HG03175 (cell line): ENCODE results near the gene CALML5.

Experiments
- ATAC-seq: cut with Tn5 transposase; IDR thresholded peaks from one replicate; pipeline ENCODE4 v1.9.1; 2021; ENCODE audit warnings: mild to moderate bottlenecking, moderate library complexity; ENCODE audit not compliant: unreplicated experiment

The CALML5 gene

GRCh38 chr10:5503477-5503835, 4.1 kb upstream of the CALML5 start:
- ATAC-seq, result no peak

- no peak for ATAC-seq
Observed at GRCh38 chr10:5502571-5503476, 3.5 kb upstream of the CALML5 start.

- no peak for ATAC-seq
Observed at GRCh38 chr10:5502061-5502521, 2.7 kb upstream of the CALML5 start.

- ATAC-seq, result no peak
Observed at GRCh38 chr10:5500910-5501309, 1.5 kb upstream of the CALML5 start.

GRCh38 chr10:5500162-5500670, 846 bp upstream of the CALML5 start:
- ATAC-seq, result no peak

- ATAC-seq, result no peak
Observed at GRCh38 chr10:5498791-5499492, 428 bp downstream of the CALML5 start.

GRCh38 chr10:5497948-5498730, 1.2 kb downstream of the CALML5 start:
- no peak for ATAC-seq

- ATAC-seq, result no peak
Observed at GRCh38 chr10:5497289-5497688, 2.1 kb downstream of the CALML5 start.

- no peak for ATAC-seq
Observed at GRCh38 chr10:5496261-5497250, 2.8 kb downstream of the CALML5 start.

- no peak for ATAC-seq
Observed at GRCh38 chr10:5494611-5495010, 4.8 kb downstream of the CALML5 start.

- ATAC-seq, result no peak
Observed at GRCh38 chr10:5493691-5494090, 5.7 kb downstream of the CALML5 start.

- no peak for ATAC-seq
Observed at GRCh38 chr10:5492929-5493576, 6.3 kb downstream of the CALML5 start.

- no peak for ATAC-seq
Observed at GRCh38 chr10:5492322-5492855, 7.0 kb downstream of the CALML5 start.

GRCh38 chr10:5491477-5491876, 7.9 kb downstream of the CALML5 start:
- no peak for ATAC-seq

GRCh38 chr10:5490698-5491464, 8.5 kb downstream of the CALML5 start:
- ATAC-seq, result no peak

- no peak for ATAC-seq
Observed at GRCh38 chr10:5490032-5490431, 9.3 kb downstream of the CALML5 start.

GRCh38 chr10:5488272-5489161, 10.9 kb downstream of the CALML5 start:
- no peak for ATAC-seq
